Mesenteric fat pad (tissue), 1 donor: Measurements from ENCODE around the gene ASTN2. TPM values are rescaled to one million over a fixed set of nuclear protein-coding genes. Genes with fewer than 3 reads are reported as not detected.

Source experiments
- DNase-seq: peaks from one replicate; pipeline ENCODE4 v3.0.0-alpha.2; 2020; ENCODE audit warnings: low spot score
- total RNA-seq: library from RNA; stranded (reverse); fragmentation: NEBNext Ultra II Directional; extraction: Animal tissue kit (Norgen Biotek cat#: 25700); gene quantifications from one replicate; pipeline ENCODE4 v1.2.1, GENCODE V29; 2021
- donor health status: DM: yes; HTN: yes; CAD: no.

ASTN2 gene
- total RNA-seq, 1 donor from 2014 or later = 3.1 TPM

- DNase-seq = no peak
Measured at GRCh38 chr9:116499986-116500871, 914.6 kb downstream of the ASTN2 start.

GRCh38 chr9:116499434-116499833 lies 915.4 kb downstream of the ASTN2 start:
- DNase-seq = no peak

- DNase-seq = no peak
Measured at GRCh38 chr9:116497095-116497890, 917.6 kb downstream of the ASTN2 start.

- DNase-seq = no peak
Measured at GRCh38 chr9:116496167-116496566, 918.7 kb downstream of the ASTN2 start.

- DNase-seq = no peak
Measured at GRCh38 chr9:116495725-116496124, 919.1 kb downstream of the ASTN2 start.

GRCh38 chr9:116494815-116495634 lies 919.8 kb downstream of the ASTN2 start:
- no peak for DNase-seq

GRCh38 chr9:116493183-116493860 lies 921.5 kb downstream of the ASTN2 start:
- no peak for DNase-seq

GRCh38 chr9:116491659-116492058 lies 923.2 kb downstream of the ASTN2 start:
- no peak for DNase-seq

GRCh38 chr9:116491219-116491618 lies 923.6 kb downstream of the ASTN2 start:
- DNase-seq = no peak

GRCh38 chr9:116490321-116490720 lies 924.5 kb downstream of the ASTN2 start:
- DNase-seq = no peak

GRCh38 chr9:116488373-116488772 lies 926.5 kb downstream of the ASTN2 start:
- no peak for DNase-seq

GRCh38 chr9:116484492-116485061 lies 930.3 kb downstream of the ASTN2 start:
- no peak for DNase-seq

- DNase-seq = no peak
Measured at GRCh38 chr9:116483622-116484491, 931.0 kb downstream of the ASTN2 start.

- DNase-seq = no peak
Measured at GRCh38 chr9:116482740-116483139, 932.1 kb downstream of the ASTN2 start.

- DNase-seq = no peak
Measured at GRCh38 chr9:116480700-116481099, 934.2 kb downstream of the ASTN2 start.

- no peak for DNase-seq
Measured at GRCh38 chr9:116479967-116480366, 934.9 kb downstream of the ASTN2 start.

- DNase-seq = no peak
Measured at GRCh38 chr9:116479056-116479544, 935.8 kb downstream of the ASTN2 start.

- no peak for DNase-seq
Measured at GRCh38 chr9:116477584-116478141, 937.2 kb downstream of the ASTN2 start.

- no peak for DNase-seq
Measured at GRCh38 chr9:116476935-116477381, 937.9 kb downstream of the ASTN2 start.
